ENCODE measurements around the gene RNF112.
"Not testable (repeated sequence)": the region's sequence is repeated elsewhere in the genome, so short reads cannot be mapped to it uniquely, and the experiment has no call there.

Gene RNF112

DNA sequence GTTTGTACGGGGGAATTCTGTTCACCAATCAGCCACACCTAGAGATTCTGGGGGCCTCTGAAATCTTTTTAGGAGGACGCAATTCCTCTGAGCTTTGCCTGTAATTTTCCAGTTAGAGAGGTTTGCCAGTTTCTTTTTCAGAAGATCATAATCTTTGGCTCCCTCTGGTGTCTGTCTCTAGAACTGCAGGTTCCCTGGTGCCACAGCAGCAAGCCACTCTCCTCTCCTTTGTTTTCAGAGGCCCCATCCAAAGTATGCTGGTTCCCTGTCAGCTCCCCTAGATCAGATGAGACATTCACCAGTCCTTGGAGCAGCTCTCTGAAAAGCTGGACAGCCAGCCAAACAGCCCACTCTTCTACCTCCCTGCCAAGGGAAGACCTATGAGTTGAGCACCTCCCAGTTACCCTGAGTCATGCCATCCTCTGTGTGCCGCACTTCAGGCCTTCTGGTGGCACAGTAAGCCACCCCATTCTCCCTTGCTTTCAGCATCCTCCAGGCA is 36.1 kb downstream of the RNF112 start:
- DNase-seq (ENCODE audit: low read depth in 2 of 2): peak in 1 of 2 donors; percentile 41

DNA sequence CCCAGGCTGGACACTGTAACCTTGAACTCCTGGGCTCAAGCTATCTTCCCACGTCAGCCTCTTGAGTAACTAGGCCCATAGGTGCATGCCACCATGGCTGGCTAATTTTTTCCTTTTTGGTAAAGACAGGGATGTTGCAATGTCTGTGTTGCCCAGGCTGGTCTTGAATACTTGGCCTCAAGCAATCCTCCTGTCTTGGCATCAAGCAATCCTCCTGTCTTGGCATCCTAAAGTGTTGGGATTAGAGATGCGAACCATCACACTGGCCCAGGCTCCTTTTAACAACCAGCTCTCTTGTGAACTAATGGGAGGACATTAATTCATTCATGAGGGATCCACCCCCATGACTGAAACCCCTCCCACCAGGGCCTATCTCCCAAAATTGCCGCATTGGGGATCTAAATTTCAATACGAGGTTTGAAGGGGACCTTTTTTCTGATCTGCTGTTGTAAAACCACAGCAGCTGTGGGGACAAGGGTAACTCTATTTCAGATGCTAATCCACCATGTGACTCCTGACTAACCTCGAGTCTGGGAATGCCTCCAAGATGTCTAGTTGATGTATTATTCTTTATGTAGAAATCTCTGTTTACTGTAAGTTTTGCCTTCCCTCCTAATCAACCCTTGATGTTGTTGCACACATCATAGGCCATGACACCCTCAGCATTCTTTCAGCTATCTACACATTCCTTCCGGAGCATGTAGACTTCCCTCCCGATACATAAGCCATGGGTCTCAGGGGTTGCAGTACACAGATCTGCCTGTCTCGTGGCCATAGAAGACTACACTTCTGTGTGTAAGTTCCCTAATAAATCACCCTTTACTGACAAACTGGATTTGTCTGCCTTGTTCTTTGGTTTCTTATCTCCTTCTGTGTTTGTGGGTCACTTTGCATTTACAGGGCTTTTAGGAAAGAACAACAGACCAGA is 37.6 kb downstream of the RNF112 start:
- DNase-seq (ENCODE audit: low read depth in 2 of 2): no peak

DNA sequence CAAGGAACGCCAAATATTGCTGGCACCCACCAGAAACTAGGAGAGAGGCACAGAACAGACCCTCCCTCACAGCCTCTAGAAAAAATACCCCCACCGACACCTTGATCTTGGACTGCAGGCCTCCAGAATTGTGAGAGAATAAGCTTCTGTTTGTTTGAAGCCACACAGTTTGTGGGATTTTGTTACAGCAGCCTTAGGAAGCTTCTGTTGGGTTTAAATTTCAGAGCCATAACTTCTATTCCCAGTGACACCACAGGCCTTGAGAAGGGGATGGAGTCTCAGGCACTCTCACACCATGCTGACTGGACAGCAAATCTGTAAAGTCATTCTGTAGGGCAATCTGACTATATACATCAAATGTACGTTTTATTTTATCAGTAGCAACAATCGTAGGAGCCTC is 38.6 kb downstream of the RNF112 start:
- no peak for DNase-seq (ENCODE audit: low read depth in 2 of 2)

DNA sequence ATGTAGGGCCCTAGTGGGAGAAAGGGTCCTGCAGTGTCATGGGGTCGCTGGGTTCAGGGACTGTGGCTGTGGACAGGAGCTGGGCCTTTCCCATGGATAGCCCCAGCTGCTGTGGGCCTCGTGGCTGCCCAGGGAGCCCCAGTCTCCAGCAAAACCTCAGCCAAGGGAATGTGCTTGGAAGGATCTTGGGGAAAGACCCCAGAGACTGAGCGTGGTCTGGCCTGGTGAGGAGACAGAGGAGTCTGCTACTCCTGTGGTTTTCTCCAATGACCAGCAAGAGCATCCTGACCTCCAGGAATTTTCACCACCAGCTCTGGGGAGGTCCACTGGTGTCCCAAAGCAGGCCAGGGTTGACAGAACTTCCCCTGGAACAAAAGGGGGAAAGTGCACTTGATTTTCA is 42.3 kb downstream of the RNF112 start:
- DNase-seq (ENCODE audit: low read depth in 2 of 2): no peak

DNA sequence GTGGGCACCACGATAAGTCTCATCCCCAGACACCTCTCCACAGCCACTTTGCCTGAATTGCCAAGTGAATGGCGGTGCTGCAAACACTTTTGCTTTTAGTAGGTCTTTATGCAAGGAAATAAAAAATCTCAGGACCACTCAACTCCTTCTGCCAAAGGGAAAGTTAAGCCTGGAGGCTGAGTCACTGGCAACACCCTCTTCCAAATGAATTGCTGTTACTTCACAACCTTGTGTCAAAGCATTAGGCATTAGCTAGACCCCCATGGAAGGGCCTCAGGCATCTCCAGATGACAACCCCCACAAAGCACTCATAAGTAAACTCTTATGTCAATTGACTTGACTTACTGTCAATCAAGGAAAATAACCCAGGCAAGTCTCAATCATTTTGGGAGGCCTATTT is 43.0 kb downstream of the RNF112 start:
- no peak for DNase-seq (ENCODE audit: low read depth in 2 of 2)

DNA sequence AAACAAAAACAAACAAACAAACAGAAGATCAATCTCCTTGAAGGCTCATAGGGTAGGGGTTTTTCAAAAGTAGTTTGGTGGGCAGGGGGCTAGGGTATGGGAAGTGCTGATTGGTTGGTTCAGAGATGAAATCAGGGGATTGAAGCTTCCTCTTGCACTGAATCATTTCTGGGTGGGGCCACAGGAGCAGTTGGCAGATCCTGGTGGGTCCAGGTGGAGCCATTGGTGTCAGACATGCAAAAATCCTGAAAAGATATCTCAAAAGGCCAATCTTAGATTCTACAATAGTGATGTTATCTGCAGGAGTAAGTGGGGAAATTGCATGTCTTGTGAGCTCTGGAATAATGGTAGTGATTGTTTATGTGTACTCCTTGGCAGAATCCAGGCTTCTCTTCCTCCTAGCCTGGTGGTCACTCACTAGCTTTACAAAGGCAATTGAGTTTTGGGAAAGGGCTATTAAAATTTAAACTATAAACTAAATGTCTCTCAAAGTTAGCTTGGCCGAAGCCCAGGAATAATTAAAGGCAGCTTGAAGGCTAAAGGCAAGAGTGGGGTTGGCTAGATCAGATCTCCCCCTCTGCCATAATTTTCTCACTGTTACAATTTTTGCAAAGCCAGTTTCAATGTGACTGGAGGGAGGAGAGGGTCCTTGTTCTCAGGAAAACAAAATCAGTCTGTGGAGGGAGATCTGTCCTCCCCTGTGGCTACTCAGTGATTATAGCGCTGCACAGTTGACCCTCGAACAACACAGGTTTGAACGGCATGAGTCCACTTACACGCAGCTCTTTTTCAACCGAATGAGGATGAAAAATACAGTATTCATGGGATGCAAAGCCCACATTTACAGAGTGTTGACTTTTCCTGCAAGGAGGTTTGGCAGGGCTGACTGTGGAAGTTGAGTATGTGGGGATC is 45.2 kb downstream of the RNF112 start:
- no peak for DNase-seq (ENCODE audit: low read depth in 2 of 2)

DNA sequence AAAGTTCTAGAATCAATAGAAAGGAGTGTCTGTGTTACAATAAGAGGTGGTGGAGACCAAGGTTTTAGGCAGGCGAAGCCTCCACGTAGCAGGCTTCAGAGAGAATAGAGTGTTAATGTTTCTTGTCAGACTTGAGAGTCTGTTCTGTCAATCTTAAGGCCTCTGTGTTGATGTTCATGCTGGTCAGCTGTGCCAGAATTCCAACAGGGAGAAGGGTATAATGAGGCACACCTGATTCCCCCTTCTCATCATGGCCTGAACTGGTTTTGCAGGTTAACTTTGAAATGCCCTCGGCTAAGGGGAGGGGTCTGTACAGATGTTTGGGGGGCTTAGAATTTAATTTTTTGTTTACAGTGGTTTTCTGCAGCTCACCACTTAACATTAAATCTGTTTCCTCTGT is 46.0 kb downstream of the RNF112 start:
- no peak for DNase-seq (ENCODE audit: low read depth in 2 of 2)

DNA sequence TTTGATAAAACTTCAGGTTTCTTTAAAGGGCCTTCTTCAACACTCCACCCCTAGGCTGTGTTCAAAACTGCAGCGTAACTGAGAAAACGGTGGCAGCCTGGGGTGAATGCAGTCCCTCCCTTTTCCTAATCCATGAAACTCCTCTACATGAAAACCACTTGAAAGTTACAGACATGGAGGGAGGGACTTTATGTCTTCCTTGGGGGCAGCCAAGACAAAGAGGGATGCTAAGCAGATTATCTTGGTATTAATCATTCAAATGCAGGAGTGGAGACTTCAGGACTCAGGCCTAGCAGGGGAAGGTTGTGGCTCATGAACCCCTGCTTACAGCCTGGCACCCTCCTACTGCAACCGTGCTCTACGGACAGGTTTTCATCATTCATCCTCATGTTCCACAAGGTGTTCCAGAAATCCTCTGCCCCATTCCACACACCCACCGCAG is 46.8 kb downstream of the RNF112 start:
- no peak for DNase-seq (ENCODE audit: low read depth in 2 of 2)

DNA sequence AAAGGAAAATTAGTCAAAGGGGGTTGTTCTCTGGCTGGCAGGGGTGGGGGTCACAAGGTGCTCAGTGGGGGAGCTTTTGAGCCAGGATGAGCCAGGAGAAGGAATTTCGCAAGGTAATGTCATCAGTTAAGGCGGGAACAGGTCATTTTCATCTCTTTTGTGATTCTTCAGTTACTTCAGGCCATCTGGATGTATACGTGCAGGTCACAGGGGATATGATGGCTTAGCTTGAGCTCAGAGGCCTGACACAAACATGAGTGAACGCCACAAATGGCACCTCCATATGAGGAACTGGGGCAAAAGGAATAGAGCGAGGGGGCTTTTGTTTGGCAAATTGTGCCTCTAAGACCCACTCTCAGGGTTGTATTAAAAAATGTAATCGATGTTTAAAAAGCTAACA is 47.4 kb downstream of the RNF112 start:
- DNase-seq (ENCODE audit: low read depth in 2 of 2): not testable (repeated sequence)

DNA sequence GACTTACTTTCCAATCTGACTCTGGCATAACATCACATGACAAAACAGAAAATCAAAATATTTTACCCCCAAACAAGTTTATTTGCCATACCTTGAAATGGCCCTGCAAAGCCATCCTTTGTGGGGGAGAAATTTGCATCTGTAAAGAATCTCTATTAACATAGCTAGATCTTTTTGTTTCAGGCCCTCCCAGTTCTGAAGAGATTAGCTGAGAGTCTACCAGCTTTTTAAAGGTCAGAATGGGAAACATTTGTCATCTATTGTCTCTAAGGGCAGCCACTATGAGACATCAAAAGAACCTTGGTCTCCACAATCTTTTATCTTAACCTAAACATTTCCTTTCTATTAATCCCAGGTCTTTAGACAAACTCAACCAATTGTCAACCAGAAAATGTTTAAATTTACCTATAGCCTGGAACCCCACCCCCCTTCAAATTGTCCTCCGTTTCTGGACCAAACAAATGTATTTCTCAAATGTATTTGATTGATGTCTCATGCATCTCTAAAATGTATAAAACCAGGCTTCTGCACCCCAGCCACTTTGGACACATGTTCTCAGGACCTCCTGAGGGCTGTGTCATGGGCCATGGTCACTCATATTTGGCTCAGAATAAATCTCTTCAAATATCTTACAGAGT is 48.1 kb downstream of the RNF112 start:
- DNase-seq (ENCODE audit: low read depth in 2 of 2): not testable (repeated sequence)

DNA sequence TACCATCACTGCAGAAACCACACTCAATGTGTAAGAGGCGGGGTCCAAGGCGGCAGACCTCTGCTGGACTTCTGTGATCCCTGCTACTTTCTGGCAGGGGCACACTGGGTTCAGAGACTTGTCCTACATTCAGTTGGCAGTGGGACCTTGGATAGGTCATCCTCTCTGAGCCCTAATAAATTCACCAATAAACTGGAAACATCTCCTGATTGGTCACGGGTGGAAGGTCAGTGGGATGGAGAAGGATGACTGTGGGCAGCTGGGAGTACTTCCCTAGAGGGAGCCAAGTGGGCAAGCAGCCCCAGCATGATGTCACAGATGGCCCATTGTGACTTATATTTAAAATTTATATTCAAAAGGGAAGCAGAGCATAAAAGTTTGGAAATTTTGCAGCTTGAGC is 49.7 kb downstream of the RNF112 start:
- no peak for DNase-seq (ENCODE audit: low read depth in 2 of 2)

DNA sequence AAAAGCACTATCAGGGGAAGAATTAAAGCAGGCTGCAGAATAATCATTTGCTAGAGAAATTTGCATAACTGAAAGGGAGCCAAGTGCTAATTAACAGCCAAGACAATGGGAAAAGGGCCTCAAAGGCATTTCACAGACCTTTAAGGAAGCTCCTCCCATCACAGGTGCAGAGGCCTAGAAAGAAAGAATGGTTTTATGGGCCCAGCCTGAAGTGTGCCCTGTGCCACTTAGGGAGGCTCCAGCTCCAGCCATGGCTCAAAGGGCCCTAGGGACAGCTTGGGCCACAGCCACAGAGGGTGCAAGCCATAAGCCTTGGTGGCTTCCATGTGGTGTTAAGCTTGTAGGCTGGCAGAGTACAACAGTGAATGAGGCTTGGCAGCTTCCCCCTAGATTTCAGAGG is 50.1 kb downstream of the RNF112 start:
- DNase-seq (ENCODE audit: low read depth in 2 of 2): no peak

DNA sequence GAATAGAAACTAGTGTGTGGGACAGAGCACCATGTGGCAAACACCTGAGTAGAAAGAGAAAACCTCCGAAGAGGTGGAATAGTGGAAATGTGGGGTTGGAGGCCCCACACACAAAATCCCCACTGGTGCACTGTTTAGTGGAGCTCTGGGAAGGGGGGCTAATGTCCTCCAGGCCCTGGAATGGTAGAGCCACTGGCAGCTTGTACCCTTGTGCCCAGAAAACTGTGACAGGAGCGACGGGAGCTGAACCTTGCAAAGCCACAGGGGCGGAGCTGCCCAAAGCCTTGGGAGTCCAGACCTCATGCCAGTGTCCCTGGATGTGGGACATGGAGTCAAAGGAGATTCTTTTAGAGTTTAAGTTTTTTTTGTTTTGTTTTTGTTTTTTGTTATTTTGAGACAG is 50.6 kb downstream of the RNF112 start:
- DNase-seq (ENCODE audit: low read depth in 2 of 2): no peak

DNA sequence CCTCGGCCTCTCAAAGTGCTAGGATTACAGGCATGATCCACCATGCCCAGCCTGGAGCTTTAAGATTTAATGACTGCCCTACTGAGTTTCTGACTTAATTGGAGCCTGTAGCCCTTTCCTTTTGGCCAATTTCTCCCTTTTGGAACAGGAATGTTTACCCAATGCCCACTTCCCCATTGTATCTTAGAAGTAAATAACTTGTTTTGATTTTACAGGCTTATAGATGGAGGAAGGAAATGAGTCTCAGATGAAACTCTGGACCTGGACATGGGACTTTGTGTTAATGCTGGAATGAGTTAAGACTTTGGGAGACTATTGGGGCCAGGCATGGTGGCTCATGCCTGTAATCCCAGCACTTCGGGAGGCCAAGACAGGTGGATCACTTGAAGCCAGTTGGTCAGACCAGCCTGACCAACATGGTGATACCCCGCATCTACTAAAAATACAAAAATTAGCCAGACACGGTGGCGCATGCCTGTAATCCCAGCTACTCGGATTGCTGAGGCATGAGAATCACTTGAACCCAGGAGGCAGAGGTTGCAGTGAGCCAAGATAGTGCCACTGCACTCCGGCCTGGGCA is 51.5 kb downstream of the RNF112 start:
- not testable (repeated sequence) for DNase-seq (ENCODE audit: low read depth in 2 of 2)

DNA sequence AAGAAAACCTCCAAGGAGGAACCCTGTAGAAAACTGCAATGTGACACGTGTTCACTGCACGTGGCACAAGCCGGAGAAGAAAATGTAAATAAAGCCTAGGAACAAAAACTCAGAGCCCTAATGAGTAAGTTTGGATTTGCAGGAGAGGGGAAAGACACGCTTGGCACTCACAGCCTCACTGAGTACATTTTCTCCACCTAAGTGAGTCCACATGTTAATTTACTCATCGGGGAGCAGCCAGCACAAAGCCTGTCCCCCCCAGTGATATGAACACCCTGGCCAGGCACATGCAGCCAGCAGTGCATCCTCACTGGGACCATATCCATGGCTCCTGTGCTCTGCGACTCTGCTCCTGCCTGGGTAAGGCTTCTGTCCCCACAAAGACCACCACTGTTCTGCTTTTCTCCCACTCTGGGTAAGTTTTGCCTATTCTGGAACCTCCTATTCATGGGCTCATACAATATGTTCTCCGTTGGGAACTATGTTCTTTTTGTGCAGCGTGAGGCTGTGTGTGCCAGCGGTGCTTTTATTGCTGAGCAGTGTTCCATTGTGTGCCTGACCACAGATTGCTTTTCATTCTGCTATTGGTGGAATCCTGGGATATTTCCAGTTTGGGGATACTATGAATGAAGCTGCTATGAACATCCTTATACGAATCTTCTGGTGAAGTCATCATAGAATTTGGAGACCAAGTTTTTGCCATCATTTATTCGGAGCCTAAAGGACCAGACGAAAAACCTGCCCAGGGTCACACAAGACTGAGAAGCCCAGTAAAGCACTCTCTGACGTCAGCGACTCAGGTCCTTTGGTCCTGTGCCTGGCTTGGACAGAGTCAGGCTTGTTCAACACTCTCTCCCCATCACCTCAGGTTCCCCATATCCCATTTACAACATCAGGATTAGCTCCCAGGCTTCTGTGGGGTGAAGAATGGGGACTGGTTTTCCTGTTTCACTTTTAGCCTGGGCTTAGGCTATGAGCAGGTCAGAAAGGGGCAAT is 53.3 kb downstream of the RNF112 start:
- DNase-seq (ENCODE audit: low read depth in 2 of 2): no peak

All from stimulated activated CD8-positive, alpha-beta memory T cell treated with anti-CD3 and anti-CD28 coated beads, Interleukin-15, amount 100 ng/mL, for 4 hours (primary cell).